ENCODE results near the gene SLC26A6. TPM values are rescaled to one million over a fixed set of nuclear protein-coding genes. Genes with fewer than 3 reads are reported as not detected.

Gene SLC26A6
- total RNA-seq, 6 donors from 2014 or later = 10.5 to 66.0 (median 20.4) TPM

DNA sequence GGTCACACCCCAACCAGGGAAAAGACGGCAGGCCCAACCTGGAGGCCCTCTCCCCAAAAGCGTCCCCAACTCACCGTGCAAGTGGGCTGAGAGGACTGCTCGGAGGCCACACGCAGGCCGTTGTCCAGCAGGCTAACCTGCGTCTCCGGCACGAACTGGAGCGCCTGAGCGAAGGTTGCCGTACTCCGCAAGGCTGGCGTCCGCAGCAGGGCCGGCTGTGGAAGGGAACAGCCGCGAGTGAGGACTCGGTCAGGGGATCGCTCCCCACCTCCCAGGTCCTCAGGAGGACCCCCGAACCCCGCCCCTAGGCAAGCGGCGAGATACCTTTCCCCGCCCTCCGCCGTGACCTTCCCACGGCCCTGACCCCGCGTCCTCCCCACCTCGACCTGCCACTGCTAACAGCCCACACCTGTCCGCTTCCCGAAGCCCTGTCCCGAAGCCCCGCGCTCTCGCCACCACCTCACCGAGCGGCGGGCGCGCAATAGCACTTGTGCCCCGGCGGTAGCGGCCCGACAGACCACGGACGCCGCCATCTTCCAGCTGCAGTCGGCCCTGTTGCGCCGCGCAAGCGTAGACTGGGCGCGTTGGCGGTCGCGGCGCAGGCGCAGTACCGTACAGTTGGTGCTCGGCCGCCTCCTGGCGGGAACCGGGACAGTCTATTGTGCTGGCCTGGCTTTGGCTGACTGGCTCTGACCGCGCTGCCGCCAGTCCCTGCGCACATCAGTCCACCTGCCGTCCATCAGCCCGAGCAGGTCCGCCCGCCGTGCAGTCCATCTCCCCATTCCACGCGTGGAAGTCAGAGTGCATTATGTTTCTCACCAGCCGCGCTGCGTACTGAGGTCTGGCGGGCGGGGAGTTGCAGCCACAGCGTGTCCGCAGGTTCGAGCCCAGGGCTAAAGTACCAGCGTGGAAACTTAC, 25.9 kb downstream of the SLC26A6 start, which contains the start of gene UQCRC1:
TSS of gene UQCRC1 (minus strand) at position 559 of the 918 bp plus-strand sequence. CDS start at position 533, 26 bp downstream.
- WGBS, 2 donors = 3 to 6% methylated on average over 11 to 46 of the region's 86 CpGs
- ATAC-seq (ENCODE audit: low FRiP score in 2 of 2) (peak; percentile 99 to 100), DNase-seq (peak; percentile 95 to 98)
- TF ChIP-seq POLR2AphosphoS5 (IDR thresholded peaks at IDR 0.05) (peak; percentile 88 to 94), POLR2A (IDR thresholded peaks at IDR 0.05) (peak in 3 of 4 donors; percentile 70 to 92 (median 79)), EP300 (IDR thresholded peaks at IDR 0.05) (no peak), CTCF (IDR thresholded peaks at IDR 0.05) (peak; percentile 82 to 99 (median 96))
- Histone ChIP-seq H3K9me3 (no peaks in the 10 kb centered on the region), H3K4me3 (peak within 1 kb of the TSS; percentile 52 to 70 (median 58)), H3K36me3 (peaks cover 11 to 26% (median 21%) of the 10 kb centered on the region in 4 donors), H3K27ac (peak within 1 kb of the TSS; percentile 70 to 93 (median 90)), H3K4me1 (peaks cover 10 to 19% (median 12%) of the 10 kb centered on the region in 4 donors), H3K27me3 (no peaks in the 10 kb centered on the region)

DNA sequence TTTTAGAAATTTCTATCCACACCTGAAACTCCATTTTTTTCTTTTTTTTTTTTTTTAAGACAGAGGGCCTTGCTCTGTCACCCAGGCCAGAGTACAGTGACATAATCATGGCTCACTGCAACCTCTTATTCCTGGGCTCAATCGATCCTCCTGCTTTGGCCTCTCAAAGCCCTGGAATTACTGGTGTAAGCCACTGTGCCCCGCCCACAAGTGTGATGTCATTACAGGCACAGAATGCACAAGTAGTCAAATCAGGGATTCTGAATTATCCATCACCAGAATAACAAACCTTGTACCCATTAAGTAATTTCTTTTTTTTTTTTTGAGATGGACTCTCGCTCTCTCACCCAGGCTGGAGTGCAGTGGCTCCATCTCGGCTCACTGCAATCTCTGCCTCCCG, 27.7 kb downstream of the SLC26A6 start:
- ATAC-seq (ENCODE audit: low FRiP score in 2 of 2) (no peak), DNase-seq (no peak)
- peaks cover 25 to 45% (median 39%) of the 10 kb centered on the region in 4 donors for H3K36me3 ChIP-seq
- no peaks in the 10 kb centered on the region for H3K27me3 ChIP-seq
- H3K9me3 ChIP-seq = no peaks in the 10 kb centered on the region
- TF ChIP-seq EP300 (IDR thresholded peaks at IDR 0.05) = no peak
- TF ChIP-seq POLR2AphosphoS5 (IDR thresholded peaks at IDR 0.05) = no peak
- no peak for TF ChIP-seq POLR2A (IDR thresholded peaks at IDR 0.05)
- no peak for TF ChIP-seq CTCF (IDR thresholded peaks at IDR 0.05)
- no peak overlapping the region for H3K27ac ChIP-seq
- no peak overlapping the region for H3K4me3 ChIP-seq
- 90 to 93% methylated on average over 5 of the region's 5 CpGs for WGBS, 2 donors
- peaks cover 10 to 19% (median 12%) of the 10 kb centered on the region in 4 donors for H3K4me1 ChIP-seq

GRCh38 chr3:48601622-48601994, 33.7 kb downstream of the SLC26A6 start:
- Histone ChIP-seq H3K36me3 (peaks cover 37 to 89% (median 84%) of the 10 kb centered on the region in 4 donors), H3K27ac (no peak overlapping the region), H3K4me3 (no peak overlapping the region), H3K27me3 (no peaks in the 10 kb centered on the region), H3K4me1 (peaks cover 0 to 7% (median 0%) of the 10 kb centered on the region in 4 donors), H3K9me3 (no peaks in the 10 kb centered on the region)
- ATAC-seq (ENCODE audit: low FRiP score in 2 of 2) (no peak), DNase-seq (no peak)
- TF ChIP-seq POLR2A (IDR thresholded peaks at IDR 0.05) = no peak
- no peak for TF ChIP-seq EP300 (IDR thresholded peaks at IDR 0.05)
- TF ChIP-seq CTCF (IDR thresholded peaks at IDR 0.05) = no peak
- TF ChIP-seq POLR2AphosphoS5 (IDR thresholded peaks at IDR 0.05) = no peak
- WGBS, 2 donors = 76% methylated on average over 2 of the region's 2 CpGs

- peaks cover 37 to 83% (median 79%) of the 10 kb centered on the region in 4 donors for H3K36me3 ChIP-seq
- no peak for ATAC-seq (ENCODE audit: low FRiP score in 2 of 2)
- H3K9me3 ChIP-seq = no peaks in the 10 kb centered on the region
- H3K27ac ChIP-seq = no peak overlapping the region
- H3K27me3 ChIP-seq = no peaks in the 10 kb centered on the region
- no peak overlapping the region for H3K4me3 ChIP-seq
- TF ChIP-seq POLR2AphosphoS5 (IDR thresholded peaks at IDR 0.05) (no peak), EP300 (IDR thresholded peaks at IDR 0.05) (no peak), CTCF (IDR thresholded peaks at IDR 0.05) (no peak), POLR2A (IDR thresholded peaks at IDR 0.05) (no peak)
- peak in 1 of 2 donors; percentile 41 for DNase-seq
- 94 to 98% methylated on average over 11 to 19 of the region's 19 CpGs for WGBS, 2 donors
- H3K4me1 ChIP-seq = peaks cover 0 to 7% (median 0%) of the 10 kb centered on the region in 4 donors
These were observed 34.3 kb downstream of the SLC26A6 start for GRCh38 chr3:48600711-48601621.

All from upper lobe of left lung (tissue), 6 donors.